NOMO-1 (cell line): ENCODE results near the gene FBXL16.

Experiments used
- DNase-seq, 2 experiments: peaks; one replicate each; lab custom pipeline; 2025; ENCODE audit not compliant: unreplicated experiment in 2 of 2; lab: John Stamatoyannopoulos, UW

The FBXL16 gene

GRCh38 chr16:679814-680624, 25.6 kb downstream of the FBXL16 start, which contains the start of gene STUB1:
STUB1 (plus strand) TSS chr16:680410; CDS start chr16:680526, 116 bp downstream.
- DNase-seq = peak; percentile 63 to 78

- peak; percentile 32 to 44 for DNase-seq
Observed at GRCh38 chr16:678858-679813, 26.5 kb downstream of the FBXL16 start.

- DNase-seq = no peak
Observed at GRCh38 chr16:678209-678857, 27.3 kb downstream of the FBXL16 start.

- DNase-seq = no peak
Observed at GRCh38 chr16:677316-678190, 28.0 kb downstream of the FBXL16 start.

- DNase-seq = no peak
Observed at GRCh38 chr16:676913-677312, 28.7 kb downstream of the FBXL16 start.

- no peak for DNase-seq
Observed at GRCh38 chr16:676565-676902, 29.1 kb downstream of the FBXL16 start.

GRCh38 chr16:675884-676564, 29.6 kb downstream of the FBXL16 start:
- no peak for DNase-seq

GRCh38 chr16:674968-675883, 30.4 kb downstream of the FBXL16 start, which contains the start of gene RHBDL1:
RHBDL1 (plus strand) TSS chr16:675671; CDS start chr16:675791, 120 bp downstream.
- peak; percentile 19 to 27 for DNase-seq

- DNase-seq = no peak
Observed at GRCh38 chr16:674214-674881, 31.3 kb downstream of the FBXL16 start.

- no peak for DNase-seq
Observed at GRCh38 chr16:673399-673991, 32.1 kb downstream of the FBXL16 start.

- DNase-seq = no peak
Observed at GRCh38 chr16:672851-673250, 32.8 kb downstream of the FBXL16 start.

GRCh38 chr16:672371-672770, 33.2 kb downstream of the FBXL16 start:
- DNase-seq = no peak

GRCh38 chr16:671353-672131, 34.1 kb downstream of the FBXL16 start:
- no peak for DNase-seq

GRCh38 chr16:670485-671352, 34.9 kb downstream of the FBXL16 start:
- DNase-seq = no peak

- DNase-seq = no peak
Observed at GRCh38 chr16:669666-670065, 35.9 kb downstream of the FBXL16 start.
